Endothelial cell of umbilical vein (primary cell): ENCODE data around the gene MAPK4. TPM values are rescaled to one million over a fixed set of nuclear protein-coding genes. Genes with fewer than 3 reads are reported as not detected.
"Not testable (repeated sequence)": the region's sequence is repeated elsewhere in the genome, so short reads cannot be mapped to it uniquely, and the experiment has no call there.

ENCODE experiments used
- BruUV-seq: library from RNA; stranded (reverse); fragments of 400-500 nt; replicated peaks from 2 replicates; lab custom pipeline; 2021; lab: Mats Ljungman, UMichigan
- CTCF ChIA-PET: fragments of 300-600, 350-600 bp; sonication (Branson Sonifier 250); formaldehyde crosslinking; loops from one replicate; lab custom pipeline; 2021; ENCODE audit warnings: antibody characterized with exemption, inconsistent platforms; lab: Charles Lee
- POLR2A ChIA-PET: fragments of 300-600, 350-600 bp; sonication (Branson Sonifier 250); formaldehyde crosslinking; loops from one replicate; lab custom pipeline; 2021; ENCODE audit warnings: antibody characterized with exemption, inconsistent platforms; lab: Charles Lee
- DNase-seq: peaks from one replicate; pipeline ENCODE4 v3.0.0-alpha.2; 2011; ENCODE audit warnings: low read depth, low spot score
- FAIRE-seq: peaks from 2 replicates; lab custom pipeline; 2011; peaks lifted over from hg19 to GRCh38; lab: Jason Lieb, UNC
- H2AFZ ChIP-seq: 2 replicates; pipeline ENCODE4 v1.6.0; 2012; ENCODE audit warnings: low read depth, low read length, control low read depth, inconsistent platforms
- H3K27ac ChIP-seq: 2 replicates; pipeline ENCODE4 v1.5.1; 2011; ENCODE audit warnings: low read depth, mild to moderate bottlenecking, control low read depth, low read length, moderate library complexity; ENCODE audit not compliant: insufficient read depth
- H3K27me3 ChIP-seq, 2 experiments: 2 replicates each; pipeline versions ENCODE4 v1.6.0 to v1.6.1; 2011; ENCODE audit warnings: low read length in 2 of 2, mixed read lengths in 1 of 2; ENCODE audit not compliant: control insufficient read depth in 2 of 2, insufficient read depth in 2 of 2
- H3K36me3 ChIP-seq, 2 experiments: 2 replicates in 1 of 2; 3 replicates in 1 of 2; pipeline ENCODE4 v1.5.1; 2011; ENCODE audit warnings: low read length in 2 of 2, mild to moderate bottlenecking in 1 of 2, moderate library complexity in 1 of 2; ENCODE audit not compliant: control insufficient read depth in 2 of 2, insufficient read depth in 2 of 2; ENCODE audit errors: extremely low read depth in 1 of 2
- H3K4me1 ChIP-seq: 3 replicates; pipeline ENCODE4 v1.5.1; 2011; ENCODE audit warnings: mild to moderate bottlenecking, low read length; ENCODE audit not compliant: control insufficient read depth, insufficient read depth; ENCODE audit errors: extremely low read depth
- H3K4me2 ChIP-seq: 2 replicates; pipeline ENCODE4 v1.6.1; 2011; ENCODE audit warnings: low read length, control low read depth, mixed read lengths; ENCODE audit not compliant: insufficient read depth
- H3K4me3 ChIP-seq, 3 experiments: fragments of 200-600 bp in 1 of 3; sonication (generic), shearing (Covaris generic) in 1 of 3; replicated peaks in 1 of 3; 2 replicates each; pipeline ENCODE4 v1.5.1; 2011 to 2016; ENCODE audit warnings: control low read depth in 3 of 3, low read length in 3 of 3, mild to moderate bottlenecking in 2 of 3, inconsistent platforms in 1 of 3, low read depth in 1 of 3, moderate library complexity in 1 of 3; ENCODE audit not compliant: insufficient read depth in 1 of 3
- H3K79me2 ChIP-seq: 2 replicates; pipeline ENCODE4 v1.6.0; 2012; ENCODE audit warnings: low read length, inconsistent platforms; ENCODE audit not compliant: control insufficient read depth, insufficient read depth
- H3K9ac ChIP-seq: replicated peaks from 2 replicates; pipeline ENCODE3; 2011; ENCODE audit warnings: low read length, control low read depth; ENCODE audit not compliant: insufficient read depth; ENCODE audit errors: extremely low read depth
- H3K9me1 ChIP-seq: replicated peaks from 3 replicates; pipeline ENCODE4 v1.6.0; 2011; ENCODE audit warnings: mild to moderate bottlenecking, low read length; ENCODE audit not compliant: control insufficient read depth, insufficient read depth; ENCODE audit errors: extremely low read depth
- H3K9me3 ChIP-seq: replicated peaks from 2 replicates; pipeline ENCODE4 v1.5.1; 2012; ENCODE audit warnings: low read length, inconsistent platforms; ENCODE audit not compliant: control insufficient read depth, insufficient read depth
- H4K20me1 ChIP-seq: replicated peaks from 2 replicates; pipeline ENCODE3; 2011; ENCODE audit warnings: mild to moderate bottlenecking, low read length; ENCODE audit not compliant: control insufficient read depth, insufficient read depth; ENCODE audit errors: extremely low read depth
- CTCF ChIP-seq, 2 donors: IDR thresholded peaks; 1 replicate in 1 of 2; 2 replicates in 1 of 2; pipeline ENCODE4 v1.5.1; 2011; ENCODE audit warnings: low read length in 2 of 2, mild to moderate bottlenecking in 2 of 2, moderate library complexity in 2 of 2, control low read depth in 1 of 2, inconsistent platforms in 1 of 2, low read depth in 1 of 2; ENCODE audit not compliant: insufficient read depth in 1 of 2; ENCODE audit errors: extremely low read depth in 1 of 2
- EZH2 ChIP-seq: IDR thresholded peaks from 2 replicates; pipeline ENCODE4 v1.6.1; 2012; ENCODE audit warnings: borderline replicate concordance, low read depth, mild to moderate bottlenecking, moderate library complexity, low read length, inconsistent platforms; ENCODE audit not compliant: severe bottlenecking
- FOS ChIP-seq: IDR thresholded peaks from 2 replicates; pipeline ENCODE4 v1.6.1; 2011; ENCODE audit warnings: mild to moderate bottlenecking, low read length, moderate library complexity, borderline replicate concordance; ENCODE audit not compliant: insufficient read depth
- MAX ChIP-seq: IDR thresholded peaks from 2 replicates; pipeline ENCODE4 v1.6.1; 2011; ENCODE audit not compliant: insufficient read depth, insufficient read length
- MYC ChIP-seq: IDR thresholded peaks from one replicate; pipeline ENCODE4 v1.6.1; 2011; ENCODE audit warnings: mild to moderate bottlenecking, low read depth, low read length
- dilution Hi-C: fragments of 300-500 bp; cut with MboI; formaldehyde crosslinking; loops from one replicate; pipeline ENCODE4 v1.15.0; 2019; ENCODE audit warnings: low sequenced_read_pairs; ENCODE audit not compliant: extremely low pct_ligation_motif_present
- intact Hi-C: fragments of 100-400 bp; cut with micrococcal nuclease; formaldehyde crosslinking; loops from one replicate; pipeline ENCODE4 v1.10.0; 2022
- polyA plus RNA-seq, 4 experiments: library from polyadenylated mRNA; depleted of rRNA in 3 of 4; stranded (reverse) in 3 of 4; unstranded in 1 of 4; fragments of >200 nt; gene quantifications; 2 replicates each; pipeline versions ENCODE4 v1.2.1 to v1.2.3, GENCODE V29; 2011 to 2012; ENCODE audit warnings: missing spikeins in 1 of 4
- total RNA-seq: library from RNA; stranded (reverse); gene quantifications from 2 replicates; pipeline ENCODE4 v1.2.3, GENCODE V29; 2021

Gene MAPK4
- total and polyA plus RNA-seq, 2 donors (not counting 3 experiments of a cell fraction or from before 2014, with no cell fraction given), result not detected

DNA sequence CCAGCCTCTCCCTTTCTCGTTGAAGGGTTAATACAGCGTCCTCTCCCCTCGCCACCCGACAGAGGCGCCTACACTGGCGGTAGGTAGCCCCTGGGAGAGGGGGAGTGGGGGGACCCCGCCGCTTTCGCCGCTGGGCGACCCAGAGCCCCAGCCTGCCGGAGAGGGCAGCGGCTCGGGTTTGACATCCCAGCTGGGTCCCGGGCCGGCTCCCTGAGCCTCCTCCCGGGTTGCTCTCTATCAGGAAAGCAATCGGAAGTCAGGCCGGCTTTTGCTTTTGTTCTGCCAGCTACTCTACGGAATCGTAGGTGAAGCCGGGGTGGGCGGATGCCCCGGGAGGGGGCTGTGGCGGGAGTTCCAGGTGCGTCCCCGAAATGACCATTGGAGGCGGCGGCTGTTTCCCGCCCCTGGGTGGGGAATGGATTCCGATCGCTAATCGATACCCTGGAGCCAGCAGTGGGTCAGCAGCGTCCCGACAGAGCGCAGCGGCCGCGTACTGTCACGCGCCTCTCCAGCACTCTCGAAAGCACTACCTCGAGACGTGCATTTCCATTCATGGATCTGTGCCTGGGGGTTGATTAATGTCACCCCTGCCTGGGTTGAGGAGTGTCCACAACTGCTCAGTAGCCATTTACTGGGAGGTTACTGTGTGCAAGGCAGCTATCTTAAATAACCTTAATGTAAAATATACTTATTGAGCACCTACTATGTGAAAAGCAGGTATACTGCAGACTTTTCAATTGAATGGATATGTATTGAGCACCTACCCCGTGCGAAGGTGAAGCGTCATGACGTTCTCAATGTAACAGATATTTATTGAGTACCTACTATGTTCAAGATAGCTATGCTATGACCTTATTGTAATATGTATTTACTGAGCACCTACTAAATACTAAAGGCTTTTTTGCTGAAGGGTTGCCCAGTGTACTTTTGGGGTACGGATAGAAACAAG lies 1.1 kb downstream of the MAPK4 start:
- Histone ChIP-seq H3K4me3 (peak overlapping the region in 1 of 3 experiments; percentile 23), H3K36me3 (no peaks in the 10 kb centered on the region), H3K4me2 (no peak overlapping the region), H3K27me3 (peaks cover 33 to 34% of the 10 kb centered on the region in 2 experiments), H4K20me1 (no peaks in the 10 kb centered on the region), H3K79me2 (no peaks in the 10 kb centered on the region), H3K9me3 (no peaks in the 10 kb centered on the region), H3K9me1 (no peaks in the 10 kb centered on the region), H2AFZ (no peak overlapping the region), H3K4me1 (peaks cover 3% of the 10 kb centered on the region), H3K27ac (no peak overlapping the region), H3K9ac (no peak overlapping the region)
- POLR2A ChIA-PET, result no interaction called here
- no TSS peak for BruUV-seq
- intact Hi-C loops (no loop called here), dilution Hi-C loops (no loop called here)
- DNase-seq (no peak), FAIRE-seq (no peak)
- CTCF ChIA-PET, result no interaction called here
- TF ChIP-seq MYC (no peak), FOS (no peak), EZH2 (peak; percentile 67), CTCF (IDR thresholded peaks at IDR 0.05; ENCODE audit: extremely low read depth in 1 of 2, insufficient read depth in 1 of 2, low read depth in 1 of 2, low read length in 2 of 2) (no peak), MAX (no peak)

- H3K4me2 ChIP-seq, CTCF ChIA-PET, H2AFZ ChIP-seq, POLR2A ChIA-PET, DNase-seq, H3K27ac ChIP-seq, H3K4me1 ChIP-seq, dilution Hi-C loops, BruUV-seq, H4K20me1 ChIP-seq, H3K9ac ChIP-seq, intact Hi-C loops, H3K36me3 ChIP-seq, FAIRE-seq, H3K4me3 ChIP-seq, H3K9me1 ChIP-seq, H3K79me2 ChIP-seq, H3K9me3 ChIP-seq: not testable (repeated sequence)
- H3K27me3 ChIP-seq, result peaks cover 33 to 34% of the 10 kb centered on the region in 2 experiments
Observed at GRCh38 chr18:50562258-50562657, 2.4 kb downstream of the MAPK4 start.
